NCI-H1417 treated with DMSO at 0.1 percent for 48 hours (cell line): Measurements from ENCODE around the gene SPOP.
"Not testable (repeated sequence)": the region's sequence is repeated elsewhere in the genome, so short reads cannot be mapped to it uniquely, and the experiment has no call there.

Experiments used
- DNase-seq: peaks from one replicate; lab custom pipeline; 2025; lab: John Stamatoyannopoulos, UW

Gene SPOP

GRCh38 chr17:49647256-49647585 is 30.7 kb downstream of the SPOP start:
- DNase-seq, result no peak

DNA sequence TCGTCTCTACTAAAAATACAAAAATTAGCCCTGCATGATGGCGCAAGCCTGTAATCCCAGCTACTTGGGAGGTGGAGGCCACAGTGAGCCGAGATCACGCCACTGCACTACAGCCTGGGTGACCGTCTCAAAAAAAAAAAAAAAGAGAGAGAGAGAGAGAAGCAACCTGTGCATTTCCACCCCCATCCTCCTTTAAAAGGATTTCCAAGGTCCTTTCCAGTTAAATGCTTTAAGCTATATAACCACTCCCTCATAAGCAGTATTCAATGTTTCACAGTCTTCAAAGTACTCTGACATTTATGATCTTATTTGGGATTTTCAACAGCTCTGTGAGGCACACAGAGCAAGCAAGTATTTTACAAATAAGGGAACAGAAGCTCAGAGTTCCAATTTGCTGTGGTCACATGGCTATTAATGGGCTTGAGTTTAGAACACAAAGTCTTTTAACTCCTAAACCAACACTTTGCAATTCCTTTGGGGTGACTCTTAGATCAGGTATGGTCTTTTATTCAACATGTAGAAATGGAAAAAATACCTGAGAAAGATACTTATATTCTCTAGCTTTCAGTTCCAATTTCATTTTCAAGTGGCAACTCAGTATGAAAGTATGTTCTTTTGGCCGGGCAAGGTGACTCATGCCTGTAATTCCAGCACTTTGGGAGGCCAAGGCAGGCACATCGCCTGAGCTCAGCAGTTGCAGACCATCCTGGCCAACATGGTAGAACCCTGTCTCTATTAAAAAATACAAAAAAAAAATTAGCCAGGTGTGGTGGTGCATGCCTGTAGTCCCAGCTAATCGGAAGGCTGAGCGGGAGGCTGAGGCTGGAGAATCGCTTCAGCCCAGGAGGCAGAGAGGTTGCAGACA is 31.3 kb downstream of the SPOP start:
- DNase-seq, result no peak

DNA sequence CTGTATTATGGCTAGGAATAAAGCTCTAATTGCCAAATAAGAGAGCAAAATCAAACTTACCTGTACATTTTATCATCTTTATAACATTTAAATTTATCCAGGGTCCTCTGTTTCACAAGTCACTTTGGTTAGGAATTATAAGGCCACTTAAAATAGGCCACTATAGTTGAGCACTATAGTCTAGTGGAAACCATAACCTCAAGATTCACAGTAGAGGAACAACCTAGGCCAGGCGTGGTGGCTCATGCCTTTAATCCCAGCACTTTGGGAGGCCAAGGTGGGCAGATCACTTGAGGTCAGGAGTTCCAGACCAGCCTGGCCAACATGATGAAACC is 31.9 kb downstream of the SPOP start:
- DNase-seq, result not testable (repeated sequence)

GRCh38 chr17:49645654-49646053 is 32.2 kb downstream of the SPOP start:
- no peak for DNase-seq

DNA sequence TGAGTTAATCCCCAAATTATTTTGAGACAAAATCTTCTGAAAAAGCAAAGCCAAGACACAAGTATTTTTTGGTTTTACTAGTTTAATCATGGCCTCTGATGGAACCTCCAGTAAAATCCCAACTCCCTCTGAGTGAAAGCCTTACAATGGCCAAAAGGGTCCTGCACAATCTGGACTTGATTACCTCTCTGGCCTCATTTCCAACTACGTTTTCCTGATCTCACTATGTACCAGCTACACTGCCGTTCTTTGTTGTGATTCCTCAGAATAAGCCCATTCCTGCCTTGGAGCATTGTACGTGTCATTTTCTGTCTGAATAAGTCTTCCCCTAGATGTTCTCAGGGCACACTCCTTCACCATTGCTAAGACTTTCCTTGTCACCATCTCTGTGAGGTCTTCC is 37.3 kb downstream of the SPOP start:
- DNase-seq, result no peak

- DNase-seq, result no peak
Measured at GRCh38 chr17:49638818-49639217, 39.1 kb downstream of the SPOP start.

- DNase-seq, result no peak
Measured at GRCh38 chr17:49637739-49638138, 40.2 kb downstream of the SPOP start.

- no peak for DNase-seq
Measured at GRCh38 chr17:49637050-49637449, 40.8 kb downstream of the SPOP start.

GRCh38 chr17:49635121-49635520 is 42.8 kb downstream of the SPOP start:
- DNase-seq, result no peak

- DNase-seq, result no peak
Measured at GRCh38 chr17:49634485-49634860, 43.4 kb downstream of the SPOP start.

DNA sequence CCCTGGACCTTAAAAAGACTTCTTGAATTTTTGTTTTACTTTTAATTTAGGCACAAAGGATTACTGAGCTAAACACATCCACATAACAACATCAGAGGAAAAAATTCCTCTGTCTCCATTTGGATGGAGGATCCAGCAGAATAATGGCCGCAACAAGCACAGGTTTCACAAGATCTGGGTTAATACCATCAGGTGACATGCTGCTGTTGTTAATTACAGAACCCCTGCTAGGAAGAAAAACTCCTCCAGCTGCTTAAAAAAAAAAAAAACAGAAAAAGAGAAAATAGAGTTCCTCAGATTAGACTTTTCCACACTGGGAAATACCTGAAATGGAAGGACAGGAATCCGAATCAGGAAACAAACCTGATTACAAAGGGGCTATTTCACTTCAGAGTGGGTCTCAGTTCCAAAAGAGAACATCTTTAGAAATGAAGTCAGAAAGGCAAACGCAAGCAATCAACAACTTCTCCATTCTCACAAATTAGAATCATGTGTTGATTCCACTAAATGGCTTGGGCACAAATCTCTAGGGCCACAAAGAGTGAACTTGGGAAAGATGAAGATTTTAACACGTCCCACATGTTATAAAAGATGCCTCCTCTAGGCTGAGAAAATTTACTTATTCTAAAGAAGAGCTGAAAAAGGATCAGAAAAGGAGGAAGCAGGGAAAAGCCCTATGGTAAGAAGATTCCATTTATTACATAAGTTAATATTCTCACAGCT is 44.0 kb downstream of the SPOP start:
- no peak for DNase-seq

GRCh38 chr17:49633250-49633649 is 44.6 kb downstream of the SPOP start:
- no peak for DNase-seq

GRCh38 chr17:49632201-49632600 is 45.7 kb downstream of the SPOP start:
- no peak for DNase-seq

- no peak for DNase-seq
Measured at GRCh38 chr17:49631496-49631895, 46.4 kb downstream of the SPOP start.

- DNase-seq, result no peak
Measured at GRCh38 chr17:49630113-49630900, 47.6 kb downstream of the SPOP start.

- no peak for DNase-seq
Measured at GRCh38 chr17:49629447-49629846, 48.5 kb downstream of the SPOP start.

- no peak for DNase-seq
Measured at GRCh38 chr17:49624896-49625295, 53.0 kb downstream of the SPOP start.

GRCh38 chr17:49621946-49622529 is 55.9 kb downstream of the SPOP start:
- no peak for DNase-seq

DNA sequence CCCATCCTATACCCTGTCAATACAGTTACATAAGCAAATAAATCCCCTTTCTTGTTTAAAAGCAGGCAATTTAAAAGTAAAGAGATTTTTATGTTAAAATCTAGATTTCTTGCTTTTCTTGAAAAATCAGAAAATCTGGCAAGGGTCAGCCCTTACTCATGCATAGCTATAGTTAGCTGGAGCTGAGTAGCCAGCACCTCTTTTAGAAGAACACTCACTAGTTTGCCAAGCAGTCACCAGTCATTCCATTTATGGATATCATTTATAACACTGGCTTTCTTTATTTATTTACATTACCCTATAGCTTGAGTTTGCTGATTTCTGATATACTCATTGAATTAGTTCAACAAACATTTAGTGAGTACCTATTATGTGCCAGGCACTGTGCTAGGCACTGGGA is 56.5 kb downstream of the SPOP start:
- DNase-seq, result no peak

- DNase-seq, result no peak
Measured at GRCh38 chr17:49618028-49618611, 59.8 kb downstream of the SPOP start.

GRCh38 chr17:49616601-49617131 is 61.2 kb downstream of the SPOP start:
- no peak for DNase-seq

- no peak for DNase-seq
Measured at GRCh38 chr17:49616086-49616485, 61.8 kb downstream of the SPOP start.
